RWPE2 (cell line): ENCODE results near the gene ENO2.
"Not testable (repeated sequence)": the region's sequence is repeated elsewhere in the genome, so short reads cannot be mapped to it uniquely, and the experiment has no call there.

Experiments used
- ATAC-seq: fragments of 200-7000 bp; cut with Tn5 transposase; 3 replicates; pipeline ENCODE4 v1.9.1; 2021; ENCODE audit warnings: low read depth
- DNase-seq: peaks from one replicate; pipeline ENCODE4 v3.0.0-alpha.2; 2020; ENCODE audit warnings: low spot score
- H3K27ac ChIP-seq: fragments of 450-650 bp; 2 replicates; pipeline ENCODE4 v1.5.1; 2017; ENCODE audit warnings: mild to moderate bottlenecking; ENCODE audit not compliant: poor library complexity, severe bottlenecking
- H3K27me3 ChIP-seq: fragments of 250-450 bp; sonication (Bioruptor Pico); 2 replicates; pipeline ENCODE4 v1.5.1; 2021; ENCODE audit warnings: mild to moderate bottlenecking, moderate library complexity; ENCODE audit not compliant: insufficient read depth, poor library complexity, severe bottlenecking
- H3K36me3 ChIP-seq: fragments of 250-450 bp; sonication (Bioruptor Pico); 2 replicates; pipeline ENCODE4 v1.5.1; 2020; ENCODE audit warnings: low read depth, mild to moderate bottlenecking, moderate library complexity
- H3K4me1 ChIP-seq: fragments of 250-450 bp; sonication (Bioruptor Pico); 2 replicates; pipeline ENCODE4 v1.5.1; 2021; ENCODE audit warnings: mild to moderate bottlenecking, moderate library complexity; ENCODE audit not compliant: insufficient read depth, poor library complexity, severe bottlenecking
- H3K4me3 ChIP-seq: fragments of 250-450 bp; sonication (Bioruptor Pico); 2 replicates; pipeline ENCODE4 v1.5.1; 2021; ENCODE audit warnings: mild to moderate bottlenecking, moderate library complexity; ENCODE audit not compliant: severe bottlenecking
- H3K9me3 ChIP-seq: fragments of 250-450 bp; sonication (Bioruptor Pico); 2 replicates; pipeline ENCODE4 v1.5.1; 2021; ENCODE audit warnings: mild to moderate bottlenecking, moderate library complexity; ENCODE audit not compliant: severe bottlenecking
- CTCF ChIP-seq: fragments of 450-650 bp; IDR thresholded peaks from one replicate; pipeline ENCODE4 v1.5.1; 2017; ENCODE audit warnings: mild to moderate bottlenecking, moderate library complexity; ENCODE audit not compliant: poor library complexity, severe bottlenecking

The ENO2 gene

GRCh38 chr12:6904280-6905276, 9.8 kb upstream of the ENO2 start, which contains the start of gene LRRC23:
LRRC23 (plus strand) TSS chr12:6904822; CDS start chr12:6905634, 812 bp downstream.
- Histone ChIP-seq H3K4me3 (peak within 1 kb of the TSS; percentile 46), H3K36me3 (no peaks in the 10 kb centered on the region), H3K27ac (peak within 1 kb of the TSS; percentile 25), H3K27me3 (no peaks in the 10 kb centered on the region), H3K4me1 (peaks cover 4% of the 10 kb centered on the region), H3K9me3 (no peaks in the 10 kb centered on the region)
- TF ChIP-seq CTCF, result no peak
- DNase-seq (peak; percentile 95), ATAC-seq (peak; percentile 96)

- peak overlapping the region; percentile 46 for H3K4me3 ChIP-seq
- peaks cover 4% of the 10 kb centered on the region for H3K4me1 ChIP-seq
- H3K27ac ChIP-seq, result no peak overlapping the region
Observed at GRCh38 chr12:6905414-6906040, 8.9 kb upstream of the ENO2 start.

GRCh38 chr12:6908141-6908540, 6.2 kb upstream of the ENO2 start:
- H3K4me1 ChIP-seq, ATAC-seq, H3K9me3 ChIP-seq, H3K27ac ChIP-seq, H3K27me3 ChIP-seq, DNase-seq, H3K4me3 ChIP-seq, H3K36me3 ChIP-seq: not testable (repeated sequence)

More at GRCh38 chr12:6905414-6906040, 8.9 kb upstream of the ENO2 start:
- Histone ChIP-seq H3K36me3 (no peaks in the 10 kb centered on the region), H3K27me3 (no peaks in the 10 kb centered on the region), H3K9me3 (no peaks in the 10 kb centered on the region)
- ATAC-seq, result no peak
- DNase-seq, result no peak
- no peak for TF ChIP-seq CTCF

- H3K9me3 ChIP-seq, result no peaks in the 10 kb centered on the region
- no peaks in the 10 kb centered on the region for H3K4me1 ChIP-seq
- DNase-seq (no peak), ATAC-seq (no peak)
- no peak for TF ChIP-seq CTCF
- H3K27ac ChIP-seq, result no peak overlapping the region
- H3K36me3 ChIP-seq, result no peaks in the 10 kb centered on the region
- no peak overlapping the region for H3K4me3 ChIP-seq
- no peaks in the 10 kb centered on the region for H3K27me3 ChIP-seq
Observed at GRCh38 chr12:6909421-6910145, 4.8 kb upstream of the ENO2 start.
